SU-DHL-6 (cell line): ENCODE measurements around the gene RBP3.

Source experiments
- CTCF ChIP-seq: fragments of 200-600 bp; sonication (generic); IDR thresholded peaks from one replicate; pipeline ENCODE4 v1.5.1; 2017; ENCODE audit warnings: antibody characterized with exemption, mild to moderate bottlenecking, low read length, moderate library complexity; ENCODE audit not compliant: insufficient read depth, poor library complexity, severe bottlenecking
- EZH2phosphoT487 ChIP-seq: fragments of 200-600 bp; sonication (generic), shearing (Covaris generic); conservative IDR thresholded peaks from 2 replicates; pipeline ENCODE4 v1.6.1; 2018; ENCODE audit warnings: mild to moderate bottlenecking, antibody characterized with exemption, low read length, moderate library complexity, mixed read lengths

GRCh38 chr10:47305566-47305965, 42.6 kb upstream of the RBP3 start:
- TF ChIP-seq CTCF (no peak), EZH2phosphoT487 (no peak)
